Tibial artery (tissue), 4 donors: Measurements from ENCODE around the gene KLHL5.

Experiments
- DNase-seq, 2 donors: peaks; one replicate each; pipeline ENCODE4 v3.0.0-alpha.2; 2019
- H3K27ac ChIP-seq, 2 donors: fragments of 200-600 bp; sonication (generic) in 1 of 2; 1 replicate in 1 of 2; 2 replicates in 1 of 2; pipeline ENCODE4 v1.5.1; 2018 to 2019; ENCODE audit warnings: mild to moderate bottlenecking in 1 of 2
- H3K27me3 ChIP-seq, 2 donors: fragments of 200-600 bp; sonication (generic) in 1 of 2; one replicate each; pipeline versions ENCODE4 v1.5.1 to v1.6.0; 2016 to 2019
- H3K36me3 ChIP-seq, 3 donors: fragments of 200-600 bp; sonication (generic) in 2 of 3; one replicate each; pipeline ENCODE4 v1.5.1; 2016 to 2019; ENCODE audit warnings: mild to moderate bottlenecking in 2 of 3
- H3K4me1 ChIP-seq, 4 donors: fragments of 200-600 bp; sonication (generic) in 2 of 4; 1 replicate in 3 of 4; 2 replicates in 1 of 4; pipeline ENCODE4 v1.5.1; 2016 to 2019
- H3K4me3 ChIP-seq, 2 donors: fragments of 200-600 bp; sonication (generic) in 1 of 2; 1 replicate in 1 of 2; 2 replicates in 1 of 2; pipeline ENCODE4 v1.5.1; 2018 to 2019; ENCODE audit warnings: mild to moderate bottlenecking in 2 of 2
- H3K9me3 ChIP-seq, 3 donors: fragments of 200-600 bp; sonication (generic) in 1 of 3; one replicate each; pipeline ENCODE4 v1.5.1; 2016 to 2019
- CTCF ChIP-seq, 2 experiments: fragments of 200-600 bp in 1 of 2; fragments of 450-650 bp in 1 of 2; IDR thresholded peaks; one replicate each; pipeline ENCODE4 v1.5.1; 2017 to 2019; ENCODE audit warnings: antibody characterized with exemption in 2 of 2, mild to moderate bottlenecking in 1 of 2, moderate library complexity in 1 of 2
- intact Hi-C: fragments of 100-400 bp; cut with DNase I; formaldehyde crosslinking; loops from one replicate; pipeline ENCODE4 v1.15.0; 2023; ENCODE audit warnings: low total_unique reads

KLHL5 gene

GRCh38 chr4:39146211-39146610, 84.2 kb downstream of the KLHL5 start:
- Histone ChIP-seq H3K27ac (no peak overlapping the region), H3K27me3 (no peaks in the 10 kb centered on the region), H3K36me3 (no peaks in the 10 kb centered on the region), H3K9me3 (no peaks in the 10 kb centered on the region), H3K4me1 (no peaks in the 10 kb centered on the region), H3K4me3 (no peak overlapping the region)
- no peak for DNase-seq
- intact Hi-C loops, result no loop called here
- no peak for TF ChIP-seq CTCF (IDR thresholded peaks at IDR 0.05)

- DNase-seq, result no peak
- H3K9me3 ChIP-seq, result no peaks in the 10 kb centered on the region
- H3K4me3 ChIP-seq, result no peak overlapping the region
- no peak overlapping the region for H3K27ac ChIP-seq
- H3K27me3 ChIP-seq, result no peaks in the 10 kb centered on the region
- no peaks in the 10 kb centered on the region for H3K36me3 ChIP-seq
- no peak for TF ChIP-seq CTCF (IDR thresholded peaks at IDR 0.05)
- intact Hi-C loops, result no loop called here
- no peaks in the 10 kb centered on the region for H3K4me1 ChIP-seq
Measured at GRCh38 chr4:39154009-39154408, 92.0 kb downstream of the KLHL5 start.

- H3K4me1 ChIP-seq, result no peaks in the 10 kb centered on the region
Measured at GRCh38 chr4:39157520-39157919, 95.5 kb downstream of the KLHL5 start.

GRCh38 chr4:39166177-39166576, 104.1 kb downstream of the KLHL5 start:
- TF ChIP-seq CTCF (IDR thresholded peaks at IDR 0.05), result no peak
- Histone ChIP-seq H3K9me3 (peaks cover 0 to 3% (median 0%) of the 10 kb centered on the region in 3 donors), H3K36me3 (no peaks in the 10 kb centered on the region), H3K4me1 (no peaks in the 10 kb centered on the region), H3K4me3 (no peak overlapping the region), H3K27ac (no peak overlapping the region), H3K27me3 (no peaks in the 10 kb centered on the region)
- intact Hi-C loops, result no loop called here
- no peak for DNase-seq

More at GRCh38 chr4:39157520-39157919, 95.5 kb downstream of the KLHL5 start:
- DNase-seq, result no peak
- intact Hi-C loops, result no loop called here
- H3K4me3 ChIP-seq, result no peak overlapping the region
- no peak overlapping the region for H3K27ac ChIP-seq
- no peaks in the 10 kb centered on the region for H3K9me3 ChIP-seq
- TF ChIP-seq CTCF (IDR thresholded peaks at IDR 0.05), result no peak
- H3K27me3 ChIP-seq, result no peaks in the 10 kb centered on the region
- no peaks in the 10 kb centered on the region for H3K36me3 ChIP-seq

- Histone ChIP-seq H3K27me3 (no peaks in the 10 kb centered on the region), H3K27ac (no peak overlapping the region), H3K4me3 (no peak overlapping the region), H3K9me3 (peaks cover 0 to 3% (median 0%) of the 10 kb centered on the region in 3 donors), H3K36me3 (no peaks in the 10 kb centered on the region), H3K4me1 (no peaks in the 10 kb centered on the region)
- TF ChIP-seq CTCF (IDR thresholded peaks at IDR 0.05), result no peak
- no peak for DNase-seq
- intact Hi-C loops, result no loop called here
Measured at GRCh38 chr4:39166669-39167068, 104.6 kb downstream of the KLHL5 start.

- no peaks in the 10 kb centered on the region for H3K4me1 ChIP-seq
- TF ChIP-seq CTCF (IDR thresholded peaks at IDR 0.05), result no peak
- peaks cover 0 to 3% (median 0%) of the 10 kb centered on the region in 3 donors for H3K9me3 ChIP-seq
- no peaks in the 10 kb centered on the region for H3K36me3 ChIP-seq
- no peak overlapping the region for H3K27ac ChIP-seq
- no peaks in the 10 kb centered on the region for H3K27me3 ChIP-seq
- intact Hi-C loops, result no loop called here
- no peak for DNase-seq
- H3K4me3 ChIP-seq, result no peak overlapping the region
Measured at GRCh38 chr4:39169426-39169825, 107.4 kb downstream of the KLHL5 start.
